ENCODE results near the gene CFAP47. TPM values are rescaled to one million over a fixed set of nuclear protein-coding genes. Genes with fewer than 3 reads are reported as not detected.

Gene CFAP47
- total and polyA plus RNA-seq, 2 of the 4 experiments (the other 2 are of a cell fraction): not detected

DNA sequence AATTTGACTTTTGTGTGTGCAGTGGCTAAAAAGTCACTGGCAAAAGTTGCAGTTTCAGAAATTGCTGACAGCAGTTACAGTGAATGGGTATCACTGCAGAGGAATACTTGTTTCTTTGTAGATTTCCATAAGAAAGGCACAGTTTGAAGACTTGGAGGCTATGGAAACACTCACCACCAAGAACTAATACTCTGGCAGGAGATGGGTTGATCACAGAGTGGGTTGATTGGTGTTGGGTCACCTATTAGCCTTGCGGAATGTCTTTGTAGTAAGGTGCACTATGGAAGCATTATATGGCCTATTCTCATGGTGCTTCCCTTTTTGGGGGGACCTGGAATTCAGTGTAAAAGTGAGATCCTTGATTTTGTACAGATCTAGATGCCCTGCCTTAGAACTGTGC lies 502.8 kb downstream of the CFAP47 start:
- no peaks in the 10 kb centered on the region for H3K4me1 ChIP-seq (ENCODE audit: control insufficient read depth, insufficient read depth, low read length)
- H3K9me1 ChIP-seq (ENCODE audit: insufficient read depth, low read length): no peaks in the 10 kb centered on the region
- H3K4me2 ChIP-seq (ENCODE audit: low read depth, low read length): no peak overlapping the region
- H3K27me3 ChIP-seq (ENCODE audit: control insufficient read depth, insufficient read depth, low read length): no peaks in the 10 kb centered on the region
- H4K5ac ChIP-seq (ENCODE audit: low read depth, low read length): no peak overlapping the region
- in situ Hi-C loops (cut with MboI; ENCODE audit: low sequenced_read_pairs) (no loop called here), intact Hi-C loops (cut with micrococcal nuclease) (no loop called here), dilution Hi-C loops (cut with HindIII; ENCODE audit: low sequenced_read_pairs, unreplicated experiment) (no loop called here)
- ATAC-seq (ENCODE audit: low read depth) (no peak), DNase-seq (no peak)
- POLR2A ChIA-PET (ENCODE audit: unreplicated experiment): no interaction called here
- no peak overlapping the region for H2AK9ac ChIP-seq (replicated peaks; ENCODE audit: low read depth, low read length, poor library complexity)
- H3K79me1 ChIP-seq (ENCODE audit: low read depth in 1 of 2, low read length in 2 of 2): no peaks in the 10 kb centered on the region
- H4K8ac ChIP-seq (ENCODE audit: low read depth in 2 of 2, low read length in 2 of 2): no peak overlapping the region
- H2AK5ac ChIP-seq (ENCODE audit: low read depth, low read length): no peak overlapping the region
- no peak overlapping the region for H2BK20ac ChIP-seq (ENCODE audit: low read depth, low read length)
- no peak overlapping the region for H2BK5ac ChIP-seq (ENCODE audit: low read depth, low read length, poor library complexity, severe bottlenecking)
- no peaks in the 10 kb centered on the region for H3K36me3 ChIP-seq (ENCODE audit: control insufficient read depth, insufficient read depth, low read length)
- H4K91ac ChIP-seq (ENCODE audit: insufficient read depth, low read depth, low read length): no peak overlapping the region
- H3K4ac ChIP-seq (ENCODE audit: low read depth, low read length): no peak overlapping the region
- no TSS peak for BruUV-seq (replicated peaks)
- no peak overlapping the region for H3K27ac ChIP-seq (ENCODE audit: insufficient read depth, low read length)
- no peak overlapping the region for H2BK15ac ChIP-seq (ENCODE audit: low read depth, low read length)
- CTCF ChIA-PET: interaction anchor here (1.4 kb wide), 1 partner anchor 10 kb away, joined by 3 read pairs; no protein-coding TSS in a partner anchor
- H3K4me3 ChIP-seq (ENCODE audit: insufficient read depth, low read depth, low read length): no peak overlapping the region
- no peak overlapping the region for H3K9ac ChIP-seq (ENCODE audit: low read depth, low read length)
- H3K14ac ChIP-seq (replicated peaks; ENCODE audit: low read depth, low read length): no peak overlapping the region
- TF ChIP-seq SMC3 (IDR thresholded peaks at IDR 0.05; ENCODE audit: low read depth, low read length): no peak
- TF ChIP-seq NFE2L2 (IDR thresholded peaks at IDR 0.05; ENCODE audit: low read depth, low read length): no peak
- no peak for TF ChIP-seq MAZ (IDR thresholded peaks at IDR 0.05; ENCODE audit: borderline replicate concordance, low read depth, low read length)
- TF ChIP-seq RCOR1 (IDR thresholded peaks at IDR 0.05; ENCODE audit: insufficient replicate concordance, low read length): no peak
- no peak for TF ChIP-seq MXI1 (IDR thresholded peaks at IDR 0.05; ENCODE audit: borderline replicate concordance, low read depth, low read length)
- TF ChIP-seq, protein P1, sequence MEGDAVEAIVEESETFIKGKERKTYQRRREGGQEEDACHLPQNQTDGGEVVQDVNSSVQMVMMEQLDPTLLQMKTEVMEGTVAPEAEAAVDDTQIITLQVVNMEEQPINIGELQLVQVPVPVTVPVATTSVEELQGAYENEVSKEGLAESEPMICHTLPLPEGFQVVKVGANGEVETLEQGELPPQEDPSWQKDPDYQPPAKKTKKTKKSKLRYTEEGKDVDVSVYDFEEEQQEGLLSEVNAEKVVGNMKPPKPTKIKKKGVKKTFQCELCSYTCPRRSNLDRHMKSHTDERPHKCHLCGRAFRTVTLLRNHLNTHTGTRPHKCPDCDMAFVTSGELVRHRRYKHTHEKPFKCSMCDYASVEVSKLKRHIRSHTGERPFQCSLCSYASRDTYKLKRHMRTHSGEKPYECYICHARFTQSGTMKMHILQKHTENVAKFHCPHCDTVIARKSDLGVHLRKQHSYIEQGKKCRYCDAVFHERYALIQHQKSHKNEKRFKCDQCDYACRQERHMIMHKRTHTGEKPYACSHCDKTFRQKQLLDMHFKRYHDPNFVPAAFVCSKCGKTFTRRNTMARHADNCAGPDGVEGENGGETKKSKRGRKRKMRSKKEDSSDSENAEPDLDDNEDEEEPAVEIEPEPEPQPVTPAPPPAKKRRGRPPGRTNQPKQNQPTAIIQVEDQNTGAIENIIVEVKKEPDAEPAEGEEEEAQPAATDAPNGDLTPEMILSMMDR (conservative IDR thresholded peaks at IDR 0.05; ENCODE audit: low read depth, low read length): no peak
- no peak for TF ChIP-seq BHLHE40 (IDR thresholded peaks at IDR 0.05; ENCODE audit: low read depth, low read length)
- TF ChIP-seq RAD21 (IDR thresholded peaks at IDR 0.05; ENCODE audit: low read length): no peak
- no peak for TF ChIP-seq MAFK (IDR thresholded peaks at IDR 0.05; ENCODE audit: low read depth, low read length)
- TF ChIP-seq RFX5 (IDR thresholded peaks at IDR 0.05; ENCODE audit: low read depth, low read length): no peak
- TF ChIP-seq, protein P2, sequence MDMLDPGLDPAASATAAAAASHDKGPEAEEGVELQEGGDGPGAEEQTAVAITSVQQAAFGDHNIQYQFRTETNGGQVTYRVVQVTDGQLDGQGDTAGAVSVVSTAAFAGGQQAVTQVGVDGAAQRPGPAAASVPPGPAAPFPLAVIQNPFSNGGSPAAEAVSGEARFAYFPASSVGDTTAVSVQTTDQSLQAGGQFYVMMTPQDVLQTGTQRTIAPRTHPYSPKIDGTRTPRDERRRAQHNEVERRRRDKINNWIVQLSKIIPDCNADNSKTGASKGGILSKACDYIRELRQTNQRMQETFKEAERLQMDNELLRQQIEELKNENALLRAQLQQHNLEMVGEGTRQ (IDR thresholded peaks at IDR 0.05; ENCODE audit: low read depth, low read length): no peak
- no peak for TF ChIP-seq POLR2A (IDR thresholded peaks at IDR 0.05; ENCODE audit: low read depth, low read length)
- TF ChIP-seq FOS (IDR thresholded peaks at IDR 0.05; ENCODE audit: low read depth, low read length): no peak
- TF ChIP-seq, protein P3, sequence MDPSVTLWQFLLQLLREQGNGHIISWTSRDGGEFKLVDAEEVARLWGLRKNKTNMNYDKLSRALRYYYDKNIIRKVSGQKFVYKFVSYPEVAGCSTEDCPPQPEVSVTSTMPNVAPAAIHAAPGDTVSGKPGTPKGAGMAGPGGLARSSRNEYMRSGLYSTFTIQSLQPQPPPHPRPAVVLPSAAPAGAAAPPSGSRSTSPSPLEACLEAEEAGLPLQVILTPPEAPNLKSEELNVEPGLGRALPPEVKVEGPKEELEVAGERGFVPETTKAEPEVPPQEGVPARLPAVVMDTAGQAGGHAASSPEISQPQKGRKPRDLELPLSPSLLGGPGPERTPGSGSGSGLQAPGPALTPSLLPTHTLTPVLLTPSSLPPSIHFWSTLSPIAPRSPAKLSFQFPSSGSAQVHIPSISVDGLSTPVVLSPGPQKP (IDR thresholded peaks at IDR 0.05; ENCODE audit: borderline replicate concordance, low read depth, low read length): no peak
- no peak for TF ChIP-seq CHD1 (IDR thresholded peaks at IDR 0.05; ENCODE audit: low read depth, low read length)
- no peak overlapping the region for H3K23ac ChIP-seq (ENCODE audit: low read depth, low read length)
- H3K56ac ChIP-seq (ENCODE audit: extremely low read depth, insufficient read depth, low read length): no peak overlapping the region
- H2BK120ac ChIP-seq (ENCODE audit: low read depth, low read length): no peak overlapping the region
- H3K9me3 ChIP-seq (ENCODE audit: control insufficient read depth, insufficient read depth, low read length): no peaks in the 10 kb centered on the region
- no CpG with 5 or more reads among the region's 1 CpG for WGBS, 2 experiments (ENCODE audit: extremely low coverage in 2 of 2, insufficient read length in 1 of 2)
- no peaks in the 10 kb centered on the region for H4K20me1 ChIP-seq (ENCODE audit: insufficient read depth, low read length)
- H3K18ac ChIP-seq (ENCODE audit: low read depth, low read length): no peak overlapping the region
- H2AFZ ChIP-seq (replicated peaks; ENCODE audit: low read length, poor library complexity): no peak overlapping the region

Data from IMR-90 (cell line).